Neural cell (in vitro differentiated cells): ENCODE results near the gene CFAP299.

ENCODE experiments used
- CTCF ChIP-seq: fragments of 450-650 bp; IDR thresholded peaks from 2 replicates; pipeline ENCODE4 v1.5.1; 2014; ENCODE audit warnings: antibody characterized with exemption, mild to moderate bottlenecking, moderate library complexity; ENCODE audit not compliant: poor library complexity, severe bottlenecking
- EP300 ChIP-seq: fragments of 450-650 bp; conservative IDR thresholded peaks from 2 replicates; pipeline ENCODE4 v1.6.1; 2014; ENCODE audit warnings: antibody characterized with exemption, mild to moderate bottlenecking, moderate library complexity; ENCODE audit not compliant: poor library complexity, severe bottlenecking
- EZH2 ChIP-seq: fragments of 200-600, 300-800 bp; shearing (Covaris generic), sonication (generic); IDR thresholded peaks from 2 replicates; pipeline ENCODE4 v1.6.1; 2014; ENCODE audit warnings: antibody characterized with exemption, low read length, borderline replicate concordance, mild to moderate bottlenecking; ENCODE audit not compliant: insufficient read depth, poor library complexity, severe bottlenecking
- MXI1 ChIP-seq: fragments of 450-650 bp; conservative IDR thresholded peaks from 2 replicates; pipeline ENCODE4 v1.6.1; 2014; ENCODE audit warnings: antibody characterized with exemption, mild to moderate bottlenecking; ENCODE audit not compliant: poor library complexity, severe bottlenecking
- POLR2AphosphoS5 ChIP-seq: IDR thresholded peaks from 2 replicates; pipeline ENCODE4 v1.6.1; 2012
- RAD21 ChIP-seq: fragments of 450-650 bp; conservative IDR thresholded peaks from 2 replicates; pipeline ENCODE4 v1.6.1; 2014; ENCODE audit warnings: antibody characterized with exemption, mild to moderate bottlenecking, moderate library complexity
- REST ChIP-seq: IDR thresholded peaks from 2 replicates; pipeline ENCODE4 v1.6.1; 2012; ENCODE audit warnings: borderline replicate concordance
- SMC3 ChIP-seq: fragments of 450-650 bp; conservative IDR thresholded peaks from 2 replicates; pipeline ENCODE4 v1.6.1; 2014; ENCODE audit warnings: antibody characterized with exemption, mild to moderate bottlenecking, moderate library complexity; ENCODE audit not compliant: poor library complexity
- TAF1 ChIP-seq: IDR thresholded peaks from 2 replicates; pipeline ENCODE4 v1.6.1; 2012; ENCODE audit warnings: low read depth

- TF ChIP-seq CTCF (no peak), RAD21 (no peak), EP300 (no peak), POLR2AphosphoS5 (no peak), REST (no peak), EZH2 (no peak), MXI1 (no peak), SMC3 (no peak), TAF1 (no peak)
Observed at GRCh38 chr4:80492761-80493160, 157.2 kb downstream of the CFAP299 start.
